Testis (tissue), 3 donors: ENCODE measurements around the gene CLIC4. TPM values are rescaled to one million over a fixed set of nuclear protein-coding genes. Genes with fewer than 3 reads are reported as not detected.

Experiments used
- DNase-seq: peaks from one replicate; pipeline ENCODE4 v3.0.0-alpha.2; 2019
- H3K27ac ChIP-seq, 2 donors: fragments of 200-600 bp; sonication (generic); one replicate each; pipeline ENCODE4 v1.5.1; 2019
- H3K27me3 ChIP-seq: fragments of 200-600 bp; sonication (generic); one replicate; pipeline ENCODE4 v1.5.1; 2019
- H3K36me3 ChIP-seq: fragments of 200-600 bp; sonication (generic); one replicate; pipeline ENCODE4 v1.5.1; 2017; ENCODE audit warnings: low read depth; ENCODE audit errors: missing control alignments
- H3K4me1 ChIP-seq: fragments of 200-600 bp; sonication (generic); one replicate; pipeline ENCODE4 v1.5.1; 2019
- H3K4me3 ChIP-seq, 2 donors: fragments of 200-600 bp; sonication (generic); one replicate each; pipeline ENCODE4 v1.5.1; 2017 to 2019
- H3K9me3 ChIP-seq: fragments of 200-600 bp; sonication (generic); one replicate; pipeline ENCODE4 v1.5.1; 2017
- CTCF ChIP-seq, 3 experiments: fragments of 450-650 bp in 2 of 3; fragments of 200-600 bp in 1 of 3; sonication (generic) in 1 of 3; IDR thresholded peaks; one replicate each; pipeline ENCODE4 v1.5.1; 2016 to 2019; ENCODE audit warnings: antibody characterized with exemption in 3 of 3, mild to moderate bottlenecking in 2 of 3, moderate library complexity in 1 of 3
- POLR2A ChIP-seq: fragments of 450-650 bp; IDR thresholded peaks from one replicate; pipeline ENCODE4 v1.6.1; 2017; ENCODE audit warnings: antibody characterized with exemption, mild to moderate bottlenecking, moderate library complexity
- WGBS, 2 donors: methylation state at CpG; one replicate each; pipeline ENCODE4 v1.1.5; 2018; 5-methylcytosine and 5-hydroxymethylcytosine counted together
- intact Hi-C: fragments of 100-400 bp; cut with DNase I; formaldehyde crosslinking; loops from one replicate; pipeline ENCODE4 v1.15.1; 2023; ENCODE audit warnings: low total_unique reads
- polyA plus RNA-seq: library from polyadenylated mRNA; stranded (reverse); fragments of 350-450 nt; fragmentation: Illumina TruSeq; extraction: RNeasy Lipid Tissue Mini Kit (QIAGEN cat#74804); gene quantifications from one replicate; pipeline ENCODE4 v1.2.3, GENCODE V29; 2014; ENCODE audit warnings: low read depth, low replicate concordance; ENCODE audit not compliant: insufficient read depth
- total RNA-seq, 2 donors: library from RNA; depleted of rRNA; stranded (reverse); fragments of >200 nt; gene quantifications; one replicate each; pipeline ENCODE4 v1.2.3, GENCODE V29; 2016

Gene CLIC4
- total and polyA plus RNA-seq, 3 donors from 2014 or later, result 47.2 to 72.4 (median 48.8) TPM

GRCh38 chr1:24855474-24855873 is 110.2 kb downstream of the CLIC4 start:
- no peak for TF ChIP-seq CTCF (IDR thresholded peaks at IDR 0.05)
- no peak for TF ChIP-seq POLR2A
- no peaks in the 10 kb centered on the region for H3K36me3 ChIP-seq
- H3K27me3 ChIP-seq, result no peaks in the 10 kb centered on the region
- intact Hi-C loops, result no loop called here
- no peaks in the 10 kb centered on the region for H3K9me3 ChIP-seq
- H3K4me1 ChIP-seq, result no peaks in the 10 kb centered on the region
- H3K4me3 ChIP-seq, result no peak overlapping the region
- no peak overlapping the region for H3K27ac ChIP-seq
- DNase-seq, result no peak
- WGBS, 2 donors, result 78 to 96% methylated on average over 5 of the region's 5 CpGs

GRCh38 chr1:24856787-24857506 is 111.7 kb downstream of the CLIC4 start:
- WGBS, 2 donors, result 88 to 90% methylated on average over 16 of the region's 16 CpGs
- H3K36me3 ChIP-seq, result no peaks in the 10 kb centered on the region
- no peaks in the 10 kb centered on the region for H3K4me1 ChIP-seq
- no peak for DNase-seq
- intact Hi-C loops, result no loop called here
- no peaks in the 10 kb centered on the region for H3K9me3 ChIP-seq
- no peak overlapping the region for H3K4me3 ChIP-seq
- H3K27ac ChIP-seq, result no peak overlapping the region
- TF ChIP-seq POLR2A (no peak), CTCF (IDR thresholded peaks at IDR 0.05) (no peak)
- no peaks in the 10 kb centered on the region for H3K27me3 ChIP-seq

DNA sequence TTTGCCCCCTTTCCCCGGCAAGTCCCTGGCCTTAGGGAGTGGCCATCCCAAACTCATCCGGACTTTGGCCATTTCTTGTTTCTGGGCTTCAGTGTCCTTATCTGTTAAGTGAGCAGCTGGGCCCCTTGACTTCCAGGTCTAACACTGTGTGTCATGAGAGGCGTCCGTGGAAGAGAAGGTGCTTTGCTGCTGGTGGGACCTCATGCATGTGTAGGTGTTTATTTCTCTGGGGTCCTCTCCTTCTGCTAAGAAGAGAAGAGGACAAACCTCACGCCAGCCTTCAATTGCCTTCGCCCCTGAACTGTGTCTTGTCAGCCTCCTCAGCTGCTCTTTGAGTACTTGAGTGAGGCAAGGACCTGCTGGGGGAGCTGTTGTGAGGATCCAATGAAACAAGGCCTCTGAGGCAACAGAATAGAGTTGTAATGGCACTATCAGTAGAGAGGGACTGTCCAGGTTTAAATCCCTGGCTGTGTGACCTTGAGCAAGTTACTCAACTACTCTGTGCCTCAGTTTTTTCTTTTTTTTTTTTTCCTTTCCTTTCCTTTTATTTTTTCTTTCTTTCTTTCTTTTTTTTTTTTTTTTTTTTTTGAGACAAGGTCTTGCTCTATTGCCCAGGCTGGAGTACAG is 112.4 kb downstream of the CLIC4 start:
- no peak for TF ChIP-seq CTCF (IDR thresholded peaks at IDR 0.05)
- no peak for TF ChIP-seq POLR2A
- H3K27ac ChIP-seq, result no peak overlapping the region
- no peaks in the 10 kb centered on the region for H3K27me3 ChIP-seq
- no peaks in the 10 kb centered on the region for H3K36me3 ChIP-seq
- H3K4me1 ChIP-seq, result no peaks in the 10 kb centered on the region
- no peak overlapping the region for H3K4me3 ChIP-seq
- whole genome bisulfite sequencing, 2 donors, result 72 to 94% methylated on average over 4 to 6 of the region's 6 CpGs
- no peaks in the 10 kb centered on the region for H3K9me3 ChIP-seq
- intact Hi-C loops, result no loop called here
- no peak for DNase-seq

DNA sequence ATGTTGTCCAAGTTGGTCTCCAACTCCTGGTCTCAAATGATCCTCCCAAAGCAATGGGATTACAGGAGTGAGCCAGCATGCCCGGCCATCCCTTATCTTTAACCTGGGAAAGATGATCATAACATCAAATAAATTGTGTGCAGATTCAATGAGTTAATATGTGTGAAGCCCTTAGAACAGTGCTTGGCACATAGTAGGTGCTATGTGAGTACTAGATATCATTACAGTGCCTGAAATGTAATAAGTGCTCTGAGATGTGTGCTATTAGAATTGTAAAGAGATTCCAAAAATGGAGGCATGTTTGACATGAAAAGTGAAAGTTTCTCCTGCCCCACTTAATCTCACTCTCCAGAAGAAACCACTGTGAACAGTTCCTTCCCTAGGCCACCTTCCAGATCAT is 113.0 kb downstream of the CLIC4 start:
- WGBS, 2 donors, result 86 to 100% methylated on average over 1 of the region's 1 CpG
- no peaks in the 10 kb centered on the region for H3K9me3 ChIP-seq
- H3K4me1 ChIP-seq, result no peaks in the 10 kb centered on the region
- no peak for TF ChIP-seq CTCF (IDR thresholded peaks at IDR 0.05)
- no peak for TF ChIP-seq POLR2A
- intact Hi-C loops, result no loop called here
- no peak for DNase-seq
- H3K27ac ChIP-seq, result no peak overlapping the region
- no peaks in the 10 kb centered on the region for H3K36me3 ChIP-seq
- H3K27me3 ChIP-seq, result no peaks in the 10 kb centered on the region
- no peak overlapping the region for H3K4me3 ChIP-seq
